Activated CD8-positive, alpha-beta memory T cell treated with anti-CD3 and anti-CD28 coated beads for 48 hours (primary cell): ENCODE results near the gene PSMB5.

Experiments
- DNase-seq, 3 experiments: peaks; one replicate each; pipeline ENCODE4 v3.0.0-alpha.2; 2020; ENCODE audit warnings: low read depth in 2 of 3, low spot score in 2 of 3

The PSMB5 gene

DNA sequence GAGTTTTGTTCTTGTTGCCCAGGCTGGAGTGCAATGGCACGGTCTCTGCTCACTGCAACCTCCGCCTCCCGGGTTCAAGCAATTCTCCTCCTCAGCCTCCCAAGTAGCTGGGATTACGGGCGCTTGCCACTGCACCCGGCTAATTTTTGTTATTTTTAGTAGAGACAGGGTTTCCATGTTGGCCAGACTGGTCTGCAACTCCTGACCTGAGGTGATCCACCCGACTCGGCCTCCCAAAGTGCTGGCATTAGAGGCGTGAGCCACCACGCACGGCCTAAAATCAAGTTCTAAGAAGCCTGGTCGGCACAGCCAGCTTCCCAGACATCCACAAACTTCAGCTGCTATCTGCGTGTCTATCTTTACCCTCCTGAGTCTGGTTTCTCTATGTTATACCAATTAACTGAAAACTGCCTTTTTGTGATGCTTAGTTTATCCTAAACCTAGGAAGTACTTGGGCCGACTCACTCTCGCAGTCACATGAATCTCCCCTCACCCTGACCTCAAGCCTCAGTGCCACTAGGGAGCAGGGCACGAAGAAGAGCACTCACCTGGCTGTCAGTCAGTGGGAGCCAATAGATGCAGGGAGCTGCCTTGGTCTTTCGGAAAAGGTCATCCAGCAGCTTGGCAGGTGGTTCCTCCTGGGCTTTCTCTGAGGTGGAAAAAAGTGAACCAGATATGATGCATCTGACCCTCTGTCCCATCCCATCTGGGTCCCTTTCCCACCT is 26.0 kb upstream of the PSMB5 start:
- no peak for DNase-seq

DNA sequence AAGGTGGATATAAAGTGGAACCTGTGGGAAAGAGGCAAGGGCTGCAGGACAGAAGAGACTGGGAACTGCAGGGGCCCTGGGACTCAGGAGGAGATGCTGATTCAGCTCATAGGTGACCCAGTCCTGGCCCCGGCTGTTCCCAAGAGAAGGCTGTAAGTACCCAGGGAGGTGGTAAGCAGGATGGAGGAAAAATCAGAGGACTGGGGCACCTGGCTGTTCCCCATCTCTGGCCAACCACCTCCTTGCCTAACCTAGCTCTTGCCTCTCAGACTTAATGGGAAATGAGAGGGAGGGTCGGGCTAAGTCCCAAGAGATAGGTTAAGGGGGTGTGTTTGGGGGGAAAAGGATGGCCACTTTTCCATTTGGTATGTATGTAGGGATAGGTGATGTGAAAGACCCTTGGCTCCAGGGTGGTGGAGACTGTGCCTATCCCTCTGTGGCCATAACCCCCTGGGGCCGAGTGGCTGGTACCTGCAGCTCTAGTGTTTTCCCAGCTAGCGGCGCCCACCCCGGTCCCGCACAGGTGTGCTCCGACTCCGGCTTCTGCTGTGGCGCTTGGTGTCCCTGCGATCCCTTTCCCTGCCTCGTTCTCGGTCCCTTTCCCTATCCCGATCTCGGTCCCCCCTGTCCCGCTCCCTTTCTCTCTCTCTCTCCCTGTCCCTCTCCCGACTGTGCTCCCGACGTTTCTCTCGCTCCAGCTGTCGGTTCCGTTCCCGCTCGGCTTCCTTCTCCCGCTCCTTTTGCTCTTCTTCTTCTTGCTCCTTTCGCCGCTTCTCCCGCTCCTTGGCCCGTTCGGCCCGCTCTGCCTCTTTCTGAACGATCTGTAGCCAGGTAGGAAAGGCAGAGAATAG is 24.2 kb upstream of the PSMB5 start:
- DNase-seq: no peak

DNA sequence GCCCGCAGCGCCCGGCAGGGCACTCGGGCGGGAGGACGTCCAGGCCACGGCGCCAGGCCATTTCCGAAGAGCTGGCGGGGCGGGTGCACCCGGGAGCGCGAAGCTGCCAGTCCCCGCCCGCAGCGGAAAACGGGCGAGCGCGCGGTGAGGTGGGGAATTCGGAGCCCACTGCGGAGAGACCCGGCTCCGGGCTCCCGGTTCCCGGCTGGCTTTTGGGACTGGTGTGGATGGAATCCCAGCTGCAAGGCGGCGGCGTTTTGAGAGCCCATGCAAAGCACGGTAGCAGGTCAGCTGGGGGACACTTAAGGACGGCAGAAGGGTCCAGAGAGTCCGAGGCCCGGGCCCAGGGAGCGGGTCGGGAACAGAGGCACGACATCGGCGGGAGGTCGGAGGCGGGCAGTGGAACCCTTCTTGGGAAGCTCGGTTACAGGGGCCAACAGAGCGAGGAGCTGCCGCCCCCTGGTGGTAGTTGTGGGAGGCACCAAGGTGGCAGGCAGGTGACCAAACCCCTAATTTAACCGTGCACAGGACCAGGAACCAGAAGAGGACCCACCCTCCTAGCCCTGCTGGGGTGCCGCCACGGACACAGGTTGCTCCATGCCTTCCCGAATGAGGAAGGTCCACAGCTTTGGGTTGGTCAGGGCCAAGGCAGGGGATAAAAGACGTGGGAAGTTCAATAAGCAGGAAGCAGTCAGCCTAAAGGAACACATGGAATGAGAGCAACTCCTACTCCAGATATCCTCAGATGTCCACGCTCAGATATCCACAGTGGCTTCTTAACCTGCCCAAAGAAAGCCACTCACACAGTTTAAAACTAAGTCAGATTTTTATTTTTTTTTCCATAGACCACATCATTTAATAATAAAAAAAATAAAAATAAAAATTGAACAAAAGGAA is 23.3 kb upstream of the PSMB5 start:
- peak; percentile 69 to 90 (median 78) for DNase-seq

- peak in 1 of 3 experiments; percentile 37 for DNase-seq
Observed at GRCh38 chr14:23056956-23057756, 22.5 kb upstream of the PSMB5 start, which contains the start of gene CDH24. CDH24 (minus strand) TSS chr14:23057520; CDS start chr14:23055733, 1,787 bp downstream.

DNA sequence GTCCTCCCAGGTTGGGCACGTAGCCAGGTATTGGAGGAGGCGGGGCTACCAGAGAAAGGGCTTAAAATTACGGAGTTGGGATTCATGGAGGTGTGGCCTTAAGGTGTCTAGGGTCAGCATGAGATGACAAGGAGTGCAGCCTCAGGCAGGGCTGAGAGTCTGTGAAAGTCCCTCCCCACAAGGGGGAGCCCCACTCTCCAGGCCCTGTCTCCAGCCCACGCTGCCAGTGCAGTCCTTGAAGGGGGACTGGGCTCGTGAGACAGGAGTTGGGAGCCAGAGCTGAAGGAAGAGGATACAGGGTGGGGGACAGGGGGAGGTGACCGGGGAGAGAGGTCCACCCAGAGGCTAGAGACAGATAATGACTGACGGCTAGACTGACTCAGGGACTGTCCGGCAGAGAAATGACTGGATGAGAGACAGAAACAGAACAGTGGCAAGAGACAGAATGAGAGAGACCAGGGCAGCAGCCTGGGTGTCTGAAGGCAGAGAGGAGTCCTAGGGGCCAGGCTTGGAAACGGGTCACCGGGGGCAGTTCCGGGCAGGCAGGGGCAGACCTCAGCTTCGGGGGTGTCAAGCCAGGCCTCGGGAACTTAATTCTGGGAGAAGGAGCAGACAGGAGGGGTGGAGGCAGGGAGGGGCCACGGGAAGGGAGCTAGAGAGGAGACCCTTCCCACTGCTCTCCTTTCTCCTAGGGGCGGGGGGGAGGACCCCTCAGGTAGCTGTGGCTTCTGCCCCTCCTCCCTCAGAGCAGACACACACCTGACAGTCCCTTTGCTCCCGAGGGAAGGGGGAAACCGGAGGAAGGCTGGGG is 21.6 kb upstream of the PSMB5 start:
- DNase-seq: peak; percentile 37 to 47 (median 45)

DNA sequence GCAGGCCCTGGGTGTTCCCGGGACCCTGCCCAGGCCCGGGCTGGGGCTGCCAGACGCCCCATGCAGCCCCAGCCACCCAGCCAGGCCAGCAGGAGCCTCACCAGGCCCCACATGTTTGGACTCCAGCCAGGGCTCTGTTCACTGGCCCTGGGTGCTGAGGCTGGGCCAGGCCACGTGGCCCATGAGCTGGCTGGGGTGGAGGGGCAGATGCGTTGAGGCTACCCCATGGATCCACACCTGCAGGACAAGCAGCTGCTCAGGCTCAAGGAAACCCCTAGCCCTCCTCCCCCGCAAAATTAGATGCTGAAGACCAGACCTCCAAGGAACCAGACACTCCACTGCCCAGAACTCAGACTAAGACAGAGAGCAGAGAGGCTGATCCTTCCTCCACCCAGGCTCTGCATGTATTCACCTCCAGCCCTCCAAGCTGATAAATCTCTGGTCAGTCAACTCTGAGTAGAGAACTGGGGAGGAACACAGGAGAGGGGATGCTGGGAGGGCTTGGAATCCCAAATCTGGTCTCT is 21.0 kb upstream of the PSMB5 start:
- DNase-seq: no peak

- DNase-seq: no peak
Observed at GRCh38 chr14:23055147-23055550, 20.4 kb upstream of the PSMB5 start.

- DNase-seq: no peak
Observed at GRCh38 chr14:23054000-23054811, 19.5 kb upstream of the PSMB5 start.

GRCh38 chr14:23053426-23053825 is 18.7 kb upstream of the PSMB5 start:
- DNase-seq: no peak

GRCh38 chr14:23052671-23053070 is 18.0 kb upstream of the PSMB5 start:
- DNase-seq: no peak

DNA sequence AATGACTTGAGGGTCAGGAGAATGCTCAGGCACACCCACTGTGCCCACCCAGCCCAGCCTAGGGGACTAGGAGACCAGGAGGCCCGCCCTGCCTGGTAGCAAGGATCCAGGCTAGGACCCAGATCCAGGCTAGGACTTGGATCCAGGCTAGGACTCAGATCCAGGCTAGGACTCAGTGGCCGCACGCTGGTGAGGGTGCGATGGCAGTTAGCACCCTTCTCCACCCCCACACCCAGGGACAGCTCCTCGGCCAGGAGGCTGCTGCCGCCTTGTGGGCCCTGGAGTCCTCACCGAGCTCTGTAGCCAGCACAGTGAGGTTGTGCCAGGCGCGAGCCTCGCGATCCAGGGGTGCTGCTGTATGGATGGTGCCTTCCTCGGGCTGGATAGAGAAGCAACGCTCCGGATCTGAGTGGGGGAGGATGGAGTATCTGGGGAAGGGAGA is 17.5 kb upstream of the PSMB5 start:
- no peak for DNase-seq

DNA sequence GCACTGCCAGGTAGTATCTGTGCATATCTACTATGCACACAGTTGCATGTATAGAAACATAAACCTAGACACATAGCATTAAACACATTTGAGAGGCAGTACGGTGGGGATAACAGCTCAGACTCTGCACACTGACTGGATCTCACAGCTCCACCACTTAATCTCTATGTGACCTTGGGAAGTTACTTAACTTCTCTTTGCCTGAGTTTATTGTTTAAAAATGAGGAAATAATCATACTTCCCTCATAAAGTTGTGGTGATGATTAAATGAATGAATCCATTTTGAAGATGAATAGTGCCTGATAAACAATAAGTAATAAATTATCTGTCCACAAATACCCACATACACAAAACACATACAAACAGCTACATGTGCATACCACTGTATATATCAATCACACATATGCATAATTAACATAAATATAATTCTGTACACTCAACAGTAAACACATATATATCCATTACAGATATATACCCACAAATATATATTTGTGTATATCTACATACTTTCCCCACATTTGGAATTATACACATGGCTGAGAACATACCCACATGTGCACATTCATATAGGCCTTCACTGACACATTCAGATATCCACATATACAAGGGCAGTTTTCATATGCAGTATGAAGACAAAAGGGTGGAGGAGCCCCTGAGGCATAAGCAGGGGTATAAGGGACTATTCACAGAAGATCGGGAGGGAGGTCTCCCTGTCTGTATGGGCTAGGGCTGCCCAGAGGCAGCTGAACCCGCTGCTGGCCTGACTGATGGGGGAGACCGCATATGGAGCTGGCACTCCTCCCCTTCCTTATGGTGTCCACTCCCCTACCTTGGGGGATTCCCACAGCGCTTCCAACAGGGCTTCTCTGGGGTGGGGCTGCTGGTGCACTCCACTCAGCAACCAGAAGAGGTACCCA is 16.7 kb upstream of the PSMB5 start:
- DNase-seq: no peak

- no peak for DNase-seq
Observed at GRCh38 chr14:23049011-23049410, 14.3 kb upstream of the PSMB5 start.

- DNase-seq: no peak
Observed at GRCh38 chr14:23047751-23048693, 13.3 kb upstream of the PSMB5 start.

DNA sequence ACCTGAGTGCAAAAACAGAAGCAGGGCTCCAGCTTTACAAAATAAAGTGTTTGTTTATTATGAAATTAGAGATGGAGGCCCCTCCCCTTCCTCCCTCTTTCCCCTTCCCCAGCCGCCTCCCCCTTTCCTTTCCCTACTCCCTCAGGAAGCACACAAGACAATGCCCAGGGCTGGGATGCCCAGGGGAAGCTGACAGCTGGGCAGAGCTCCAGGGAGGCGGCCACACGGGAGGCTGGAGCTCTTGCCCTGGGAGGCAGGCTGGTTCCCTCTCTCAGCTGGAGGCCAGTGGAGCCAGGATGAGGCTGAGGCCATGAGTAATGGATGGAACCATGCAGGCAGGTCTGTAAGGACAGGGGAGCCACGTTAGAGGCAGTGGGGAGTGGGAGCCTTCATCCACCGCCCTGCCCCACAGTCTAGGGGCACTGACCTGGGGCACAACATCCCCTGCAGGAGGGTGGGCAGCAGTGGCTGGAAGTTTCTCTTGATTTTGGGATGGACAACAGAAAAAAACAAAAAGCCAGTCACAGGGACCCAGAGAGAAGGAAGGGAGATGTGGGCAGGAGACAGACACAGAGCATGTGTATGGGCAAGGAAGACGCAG is 12.4 kb upstream of the PSMB5 start:
- no peak for DNase-seq
